Fibroblast of villous mesenchyme (primary cell): ENCODE data around the gene PALM. TPM values are rescaled to one million over a fixed set of nuclear protein-coding genes. Genes with fewer than 3 reads are reported as not detected.

Source experiments
- DNase-seq: peaks from one replicate; pipeline ENCODE4 v3.0.0-alpha.2; 2010; ENCODE audit warnings: low read depth
- H3K4me3 ChIP-seq: 2 replicates; pipeline ENCODE4 v1.5.1; 2011; ENCODE audit warnings: low read depth, mild to moderate bottlenecking, low read length
- CTCF ChIP-seq: IDR thresholded peaks from 2 replicates; pipeline ENCODE4 v1.5.1; 2012; ENCODE audit warnings: low read depth, mild to moderate bottlenecking, low read length; ENCODE audit not compliant: insufficient read depth
- total RNA-seq: library from RNA; depleted of rRNA; stranded (reverse); fragments of >200 nt; gene quantifications from 2 replicates; pipeline ENCODE4 v1.2.3, GENCODE V29; 2012

PALM gene
- total RNA-seq, 1 donor: 1.7 TPM

- DNase-seq: peak; percentile 85
- no peak overlapping the region for H3K4me3 ChIP-seq
- TF ChIP-seq CTCF: no peak
These were observed 43.0 kb downstream of the PALM start for GRCh38 chr19:751501-752341.

GRCh38 chr19:752652-753517 lies 44.1 kb downstream of the PALM start:
- no peak overlapping the region for H3K4me3 ChIP-seq
- peak; percentile 93 for DNase-seq
- TF ChIP-seq CTCF: no peak

- no peak overlapping the region for H3K4me3 ChIP-seq
- DNase-seq: no peak
- TF ChIP-seq CTCF: no peak
These were observed 45.8 kb downstream of the PALM start for GRCh38 chr19:754530-754929.

GRCh38 chr19:755063-755462 lies 46.3 kb downstream of the PALM start:
- H3K4me3 ChIP-seq: no peak overlapping the region
- DNase-seq: no peak
- TF ChIP-seq CTCF: no peak

GRCh38 chr19:756236-756635 lies 47.5 kb downstream of the PALM start:
- no peak overlapping the region for H3K4me3 ChIP-seq
- no peak for DNase-seq
- no peak for TF ChIP-seq CTCF

GRCh38 chr19:756821-757688 lies 48.3 kb downstream of the PALM start:
- no peak for TF ChIP-seq CTCF
- DNase-seq: no peak
- no peak overlapping the region for H3K4me3 ChIP-seq
